Measurements from ENCODE around the gene SARDH. TPM values are rescaled to one million over a fixed set of nuclear protein-coding genes. Genes with fewer than 3 reads are reported as not detected.

The SARDH gene
- total and polyA plus RNA-seq, 2 donors (not counting 3 experiments of a cell fraction or from before 2014, with no cell fraction given): 0.19 to 0.44 TPM

- H3K4me2 ChIP-seq (ENCODE audit: insufficient read depth, low read length): no peak overlapping the region
- intact Hi-C loops (cut with micrococcal nuclease) (loop anchor here (5.0 kb wide), 1 partner anchor 251 kb away; the partner anchor contains the start of gene ADAMTSL2), dilution Hi-C loops (cut with MboI; ENCODE audit: extremely low pct_ligation_motif_present, low sequenced_read_pairs) (no loop called here)
- H3K4me1 ChIP-seq (ENCODE audit: control insufficient read depth, extremely low read depth, insufficient read depth, low read length): peaks cover 5% of the 10 kb centered on the region
- no peaks in the 10 kb centered on the region for H4K20me1 ChIP-seq (replicated peaks; ENCODE audit: control insufficient read depth, extremely low read depth, insufficient read depth, low read length)
- no peak overlapping the region for H2AFZ ChIP-seq (ENCODE audit: low read depth, low read length)
- ChIA-PET POLR2A (interaction anchor here (1.3 kb wide), 1 partner anchor 210 kb away, joined by 6 read pairs; no protein-coding TSS in a partner anchor), CTCF (interaction anchor here (1.0 to 5.9 kb wide), 5 partner anchors 15 to 242 kb away, joined by 4 to 232 read pairs (median 13); partner anchors contain the start of gene BRD3OS)
- no peak for DNase-seq (ENCODE audit: low read depth, low spot score)
- H3K4me3 ChIP-seq (replicated peaks in 1 of 3; ENCODE audit: insufficient read depth in 1 of 3, low read depth in 1 of 3, low read length in 3 of 3): no peak overlapping the region
- BruUV-seq (replicated peaks): no TSS peak
- no peaks in the 10 kb centered on the region for H3K9me1 ChIP-seq (replicated peaks; ENCODE audit: control insufficient read depth, extremely low read depth, insufficient read depth, low read length)
- no peak for TF ChIP-seq GATA2 (IDR thresholded peaks at IDR 0.05; ENCODE audit: insufficient read depth, insufficient read length, low read depth, low read length)
- no peak for TF ChIP-seq MAX (IDR thresholded peaks at IDR 0.05; ENCODE audit: insufficient read depth, insufficient read length)
- TF ChIP-seq FOS (IDR thresholded peaks at IDR 0.05; ENCODE audit: borderline replicate concordance, insufficient read depth, low read length): no peak
- TF ChIP-seq JUN (IDR thresholded peaks at IDR 0.05; ENCODE audit: borderline replicate concordance, insufficient read depth, insufficient read length, low read depth): no peak
- no peak for TF ChIP-seq MYC (IDR thresholded peaks at IDR 0.05; ENCODE audit: low read depth, low read length)
- TF ChIP-seq POLR2A (IDR thresholded peaks at IDR 0.05; ENCODE audit: low read depth, low read length): no peak
- no peak for TF ChIP-seq CTCF (IDR thresholded peaks at IDR 0.05; ENCODE audit: extremely low read depth in 1 of 2, insufficient read depth in 1 of 2, low read depth in 1 of 2, low read length in 2 of 2)
- no peak for TF ChIP-seq EZH2 (IDR thresholded peaks at IDR 0.05; ENCODE audit: borderline replicate concordance, low read depth, low read length, severe bottlenecking)
- no peak for TF ChIP-seq POLR2AphosphoS5 (IDR thresholded peaks at IDR 0.05; ENCODE audit: insufficient read depth, low read depth, low read length)
- H3K9me3 ChIP-seq (replicated peaks; ENCODE audit: control insufficient read depth, insufficient read depth, low read length): no peaks in the 10 kb centered on the region
- H3K79me2 ChIP-seq (ENCODE audit: control insufficient read depth, insufficient read depth, low read length): no peaks in the 10 kb centered on the region
- H3K27me3 ChIP-seq (ENCODE audit: control insufficient read depth in 2 of 2, insufficient read depth in 2 of 2, low read length in 2 of 2): no peaks in the 10 kb centered on the region
- H3K36me3 ChIP-seq (ENCODE audit: control insufficient read depth in 2 of 2, extremely low read depth in 1 of 2, insufficient read depth in 2 of 2, low read length in 2 of 2): peaks cover 0 to 26% of the 10 kb centered on the region in 2 experiments
- no peak overlapping the region for H3K27ac ChIP-seq (ENCODE audit: insufficient read depth, low read depth, low read length)
- no peak overlapping the region for H3K9ac ChIP-seq (replicated peaks; ENCODE audit: extremely low read depth, insufficient read depth, low read length)
- FAIRE-seq: no peak
Measured at GRCh38 chr9:133783331-133783731, 45.2 kb upstream of the SARDH start.
